GM10266 (cell line): ENCODE measurements around the gene PINLYP.

Source experiments
- DNase-seq: peaks from one replicate; pipeline ENCODE4 v3.0.0; 2012; ENCODE audit errors: extremely low spot score
- TF ChIP-seq, protein P1 (sequence below): IDR thresholded peaks from 2 replicates; pipeline ENCODE4 v1.5.1; 2012; ENCODE audit warnings: mild to moderate bottlenecking, low read depth; ENCODE audit not compliant: control insufficient read depth, insufficient read depth; ENCODE audit errors: missing control alignments

PINLYP gene

GRCh38 chr19:43575156-43575950 is at the start of gene PINLYP, which contains the start of gene XRCC1:
Gene PINLYP (plus strand): TSS chr19:43575801. CDS start chr19:43577192, 1,391 bp downstream.
Gene XRCC1 (minus strand): TSS chr19:43575527. CDS start chr19:43575458, 69 bp downstream.
- TF ChIP-seq, protein P1, sequence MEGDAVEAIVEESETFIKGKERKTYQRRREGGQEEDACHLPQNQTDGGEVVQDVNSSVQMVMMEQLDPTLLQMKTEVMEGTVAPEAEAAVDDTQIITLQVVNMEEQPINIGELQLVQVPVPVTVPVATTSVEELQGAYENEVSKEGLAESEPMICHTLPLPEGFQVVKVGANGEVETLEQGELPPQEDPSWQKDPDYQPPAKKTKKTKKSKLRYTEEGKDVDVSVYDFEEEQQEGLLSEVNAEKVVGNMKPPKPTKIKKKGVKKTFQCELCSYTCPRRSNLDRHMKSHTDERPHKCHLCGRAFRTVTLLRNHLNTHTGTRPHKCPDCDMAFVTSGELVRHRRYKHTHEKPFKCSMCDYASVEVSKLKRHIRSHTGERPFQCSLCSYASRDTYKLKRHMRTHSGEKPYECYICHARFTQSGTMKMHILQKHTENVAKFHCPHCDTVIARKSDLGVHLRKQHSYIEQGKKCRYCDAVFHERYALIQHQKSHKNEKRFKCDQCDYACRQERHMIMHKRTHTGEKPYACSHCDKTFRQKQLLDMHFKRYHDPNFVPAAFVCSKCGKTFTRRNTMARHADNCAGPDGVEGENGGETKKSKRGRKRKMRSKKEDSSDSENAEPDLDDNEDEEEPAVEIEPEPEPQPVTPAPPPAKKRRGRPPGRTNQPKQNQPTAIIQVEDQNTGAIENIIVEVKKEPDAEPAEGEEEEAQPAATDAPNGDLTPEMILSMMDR: no peak
- peak; percentile 96 for DNase-seq

DNA sequence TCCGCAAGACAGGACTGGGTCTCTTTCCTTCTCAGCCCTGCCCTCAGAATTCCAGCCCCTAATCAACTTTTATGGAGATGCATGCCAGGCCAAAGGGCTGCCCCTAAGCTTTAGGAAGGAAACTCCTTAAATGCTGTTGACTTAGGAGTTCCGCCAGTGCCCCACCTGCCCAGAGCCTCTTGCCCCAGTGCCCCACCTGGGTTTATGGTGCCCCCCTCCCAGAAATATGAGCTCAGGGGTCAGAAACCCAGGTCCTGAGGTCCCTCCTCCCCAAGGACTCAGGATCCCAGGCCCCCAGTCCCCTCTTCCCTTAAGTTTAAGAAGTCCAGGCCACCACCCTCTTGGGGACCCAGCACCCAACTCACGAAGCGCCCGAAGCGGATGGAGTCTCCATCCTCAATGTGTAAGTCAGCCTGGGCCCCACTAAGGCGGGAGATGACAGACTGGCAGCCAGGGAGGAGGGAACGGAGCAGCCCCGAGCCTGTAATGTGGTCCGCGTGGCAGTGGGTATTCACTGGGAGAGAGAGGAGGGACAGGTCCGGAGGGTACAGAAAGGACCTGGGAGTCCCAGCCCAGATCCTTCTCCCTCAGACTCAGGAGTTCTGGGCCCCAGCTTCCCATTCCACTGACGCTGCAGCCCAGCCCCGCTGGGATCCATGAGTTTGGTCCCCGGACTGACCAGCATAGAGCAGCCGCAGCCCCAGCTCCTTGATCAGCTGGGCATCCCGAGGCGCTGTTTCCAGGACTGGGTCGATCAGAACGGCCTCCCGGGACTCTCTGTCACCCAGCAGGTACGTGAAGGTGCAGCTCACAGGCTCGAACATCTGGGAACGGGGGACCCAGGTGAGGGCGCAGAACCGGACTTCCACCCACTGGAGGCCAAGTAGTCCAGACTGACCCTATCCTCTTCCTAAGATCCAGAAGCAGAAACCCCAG is 49.5 kb upstream of the PINLYP start:
- TF ChIP-seq, protein P1: no peak
- no peak for DNase-seq

- TF ChIP-seq, protein P1: no peak
- peak; percentile 86 for DNase-seq
Measured at GRCh38 chr19:43526884-43527859, 48.4 kb upstream of the PINLYP start, which contains the start of gene ETHE1. Gene ETHE1 (minus strand): TSS chr19:43527201. CDS start chr19:43527177, 24 bp downstream.

- no peak for DNase-seq
- TF ChIP-seq, protein P1: no peak
Measured at GRCh38 chr19:43527860-43528622, 47.6 kb upstream of the PINLYP start.

- TF ChIP-seq, protein P1: no peak
- peak; percentile 69 for DNase-seq
Measured at GRCh38 chr19:43532571-43532961, 43.0 kb upstream of the PINLYP start.
